HUES48 (cell line): Measurements from ENCODE around the gene CYREN.
"Not testable (repeated sequence)": the region's sequence is repeated elsewhere in the genome, so short reads cannot be mapped to it uniquely, and the experiment has no call there.

Source experiments
- H3K27ac ChIP-seq: one replicate; pipeline ENCODE4 v1.7.0; 2013; ENCODE audit warnings: low read depth, low read length, inconsistent platforms
- H3K27me3 ChIP-seq: 2 replicates; pipeline ENCODE4 v1.6.1; 2013; ENCODE audit warnings: mild to moderate bottlenecking, low read length; ENCODE audit not compliant: control insufficient read depth, insufficient read depth
- H3K36me3 ChIP-seq: 2 replicates; pipeline ENCODE4 v1.6.1; 2013; ENCODE audit warnings: low read length; ENCODE audit not compliant: control insufficient read depth, insufficient read depth
- H3K4me1 ChIP-seq: 2 replicates; pipeline ENCODE4 v1.6.1; 2013; ENCODE audit warnings: mild to moderate bottlenecking, low read length; ENCODE audit not compliant: control insufficient read depth, insufficient read depth
- H3K4me3 ChIP-seq: 2 replicates; pipeline ENCODE4 v1.5.1; 2013; ENCODE audit warnings: mild to moderate bottlenecking, low read depth, low read length
- H3K9ac ChIP-seq: 2 replicates; pipeline ENCODE4 v1.6.1; 2013; ENCODE audit warnings: mild to moderate bottlenecking, low read depth, low read length, moderate library complexity
- H3K9me3 ChIP-seq: 2 replicates; pipeline ENCODE4 v1.6.1; 2013; ENCODE audit warnings: low read length; ENCODE audit not compliant: control insufficient read depth, insufficient read depth

Gene CYREN

DNA sequence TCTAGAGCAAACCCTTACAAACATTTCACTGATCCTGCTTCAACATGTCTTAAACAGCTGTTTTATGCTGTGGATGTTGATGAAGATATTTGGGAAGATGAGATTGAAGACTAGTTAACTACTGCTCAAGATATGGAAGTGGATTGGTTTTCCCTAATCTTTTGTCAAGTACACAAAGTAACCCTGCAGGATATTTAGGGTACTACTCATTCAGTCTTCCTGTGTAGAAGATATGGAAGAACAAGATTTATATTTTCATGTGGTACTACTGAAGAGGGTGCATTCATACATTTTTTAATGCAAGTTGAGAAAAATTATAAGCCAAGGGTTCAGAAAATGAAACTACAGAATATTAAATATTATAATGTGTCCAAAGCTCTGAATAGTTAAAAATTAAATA is 40.9 kb downstream of the CYREN start:
- H3K36me3 ChIP-seq, result no peaks in the 10 kb centered on the region
- no peak overlapping the region for H3K4me3 ChIP-seq
- no peak overlapping the region for H3K27ac ChIP-seq
- no peaks in the 10 kb centered on the region for H3K4me1 ChIP-seq
- no peaks in the 10 kb centered on the region for H3K27me3 ChIP-seq
- no peak overlapping the region for H3K9ac ChIP-seq
- H3K9me3 ChIP-seq, result no peaks in the 10 kb centered on the region

DNA sequence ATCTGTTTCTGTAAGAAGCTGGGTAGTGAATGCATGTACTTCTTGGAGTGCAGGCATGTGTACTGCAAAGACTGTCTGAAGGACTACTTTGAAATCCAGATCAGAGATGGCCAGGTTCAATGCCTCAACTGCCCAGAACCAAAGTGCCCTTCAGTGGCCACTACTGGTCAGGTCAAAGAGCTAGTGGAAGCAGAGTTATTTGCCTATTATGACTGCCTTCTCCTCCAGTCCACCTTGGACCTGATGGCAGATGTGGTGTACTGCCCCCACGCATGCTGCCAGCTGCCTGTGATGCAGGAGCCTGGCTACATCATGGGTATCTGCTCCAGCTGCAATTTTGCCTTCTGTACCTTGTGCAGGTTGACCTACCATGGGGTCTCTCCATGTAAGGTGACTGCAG is 41.6 kb downstream of the CYREN start:
- Histone ChIP-seq H3K4me1 (no peaks in the 10 kb centered on the region), H3K27ac (no peak overlapping the region), H3K9ac (no peak overlapping the region), H3K9me3 (no peaks in the 10 kb centered on the region), H3K4me3 (no peak overlapping the region), H3K27me3 (no peaks in the 10 kb centered on the region), H3K36me3 (no peaks in the 10 kb centered on the region)

DNA sequence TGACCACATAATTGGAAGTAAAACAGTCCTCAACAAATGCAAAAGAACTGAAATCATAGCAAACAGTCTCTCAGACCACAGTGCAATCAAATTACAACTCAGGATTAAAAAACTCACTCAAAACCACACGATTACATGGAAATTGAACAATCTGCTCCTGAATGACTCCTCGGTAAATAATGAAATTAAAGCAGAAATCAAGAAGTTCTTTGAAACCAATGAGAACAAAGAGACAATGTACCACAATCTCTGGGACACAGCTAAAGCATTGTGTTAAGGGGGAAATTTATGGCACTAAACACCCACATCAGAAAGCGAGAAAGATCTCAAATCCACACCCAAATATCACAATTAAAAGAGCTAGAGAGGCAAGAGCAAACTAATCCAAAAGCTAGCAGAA is 45.9 kb downstream of the CYREN start:
- not testable (repeated sequence) for H3K27me3 ChIP-seq, H3K4me1 ChIP-seq, H3K27ac ChIP-seq, H3K9ac ChIP-seq, H3K36me3 ChIP-seq, H3K4me3 ChIP-seq, H3K9me3 ChIP-seq

DNA sequence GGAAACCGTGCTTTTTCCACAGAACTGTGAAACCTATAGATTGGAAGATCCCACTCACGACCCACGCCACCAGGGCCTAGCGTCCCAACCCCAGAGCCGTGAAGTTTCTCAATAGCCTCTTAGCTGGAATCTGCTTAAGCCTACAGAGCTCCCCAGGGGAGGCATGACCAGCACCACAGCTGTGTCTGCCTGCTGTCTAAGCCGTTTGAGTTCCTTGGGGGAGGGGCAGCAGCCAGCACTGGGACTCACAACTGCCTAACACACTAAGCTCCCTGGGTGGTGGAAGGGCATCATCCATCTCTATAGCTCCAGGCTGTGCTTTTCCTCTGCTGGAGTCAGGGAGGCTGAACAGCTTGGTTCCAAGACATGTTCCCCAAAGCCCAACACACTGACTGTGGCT is 48.6 kb downstream of the CYREN start:
- Histone ChIP-seq H3K9ac (no peak overlapping the region), H3K27ac (no peak overlapping the region), H3K4me1 (no peaks in the 10 kb centered on the region)

DNA sequence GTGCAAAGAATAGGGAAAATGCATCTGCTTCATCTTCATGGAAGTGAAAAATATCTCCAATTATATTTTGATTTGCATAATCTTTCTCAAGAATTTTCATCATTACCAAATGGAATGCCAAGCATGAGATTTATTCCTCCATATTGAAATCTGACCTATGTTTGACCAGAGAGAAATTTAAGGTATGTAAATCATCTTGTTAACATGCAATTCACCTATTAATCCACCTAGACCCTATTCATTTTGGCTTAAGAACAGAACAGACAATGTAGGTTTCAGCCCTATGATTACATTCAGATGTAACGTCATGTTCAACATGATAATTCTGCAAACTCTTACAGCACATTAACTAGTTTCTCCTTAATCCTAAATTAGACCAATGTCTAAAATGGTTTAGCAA is 53.4 kb downstream of the CYREN start:
- H3K27me3 ChIP-seq, result no peaks in the 10 kb centered on the region
- H3K4me3 ChIP-seq, result no peak overlapping the region
- H3K4me1 ChIP-seq, result no peaks in the 10 kb centered on the region
- no peak overlapping the region for H3K9ac ChIP-seq
- 0 out of 2 replicates have a peak, but pooled peaks cover 3% of the 10 kb centered on the region for H3K9me3 ChIP-seq
- no peak overlapping the region for H3K27ac ChIP-seq
- no peaks in the 10 kb centered on the region for H3K36me3 ChIP-seq

More for the DNA sequence above, 48.6 kb downstream of the CYREN start:
- H3K27me3 ChIP-seq, result no peaks in the 10 kb centered on the region
- H3K36me3 ChIP-seq, result no peaks in the 10 kb centered on the region
- no peak overlapping the region for H3K4me3 ChIP-seq
- 0 out of 2 replicates have a peak, but pooled peaks cover 3% of the 10 kb centered on the region for H3K9me3 ChIP-seq
